Measurements from ENCODE around the gene PCBP3. TPM values are rescaled to one million over a fixed set of nuclear protein-coding genes. Genes with fewer than 3 reads are reported as not detected.

Gene PCBP3
- total and polyA plus RNA-seq, 4 donors = 0.36 to 1.6 (median 0.42) TPM

DNA sequence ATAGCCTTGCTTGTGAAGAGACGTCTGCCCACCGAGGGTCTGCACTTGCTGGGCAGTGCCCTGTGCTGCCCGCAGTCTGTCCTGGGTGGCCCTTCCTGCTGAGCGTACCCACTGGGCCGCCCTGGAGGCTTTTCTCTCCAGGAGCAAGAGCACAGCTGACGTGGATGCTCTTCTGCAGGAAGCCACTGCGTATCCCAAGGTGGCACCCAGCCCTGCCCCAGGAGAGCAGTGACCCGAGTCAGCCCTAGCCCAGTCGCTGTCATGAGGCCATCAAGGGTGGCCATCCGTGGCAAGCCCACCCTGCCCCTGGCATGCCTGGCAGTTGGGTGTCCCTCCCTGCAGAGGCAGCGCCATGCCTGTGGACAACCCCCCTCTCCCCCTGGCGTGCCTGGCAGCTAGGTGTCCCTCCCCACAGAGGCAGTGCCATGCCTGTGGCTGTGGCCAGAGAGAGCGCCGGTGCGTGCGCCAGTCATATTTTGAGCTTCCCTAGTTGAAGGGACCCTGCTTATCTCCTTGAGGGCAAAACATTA, 286.8 kb downstream of the PCBP3 start:
- TF ChIP-seq GABPA (IDR thresholded peaks at IDR 0.05 in 1 of 2, conservative IDR thresholded peaks at IDR 0.05 in 1 of 2) (no peak), JUND (IDR thresholded peaks at IDR 0.05) (no peak), EGR1 (IDR thresholded peaks at IDR 0.05; ENCODE audit: low read depth in 2 of 2) (no peak), FOXA1 (IDR thresholded peaks at IDR 0.05) (no peak), TAF1 (conservative IDR thresholded peaks at IDR 0.05) (no peak), HNF4G (IDR thresholded peaks at IDR 0.05) (no peak), RAD21 (IDR thresholded peaks at IDR 0.05) (no peak), NR2F2 (IDR thresholded peaks at IDR 0.05) (no peak), YY1 (IDR thresholded peaks at IDR 0.05) (no peak), FOXA2 (IDR thresholded peaks at IDR 0.05) (no peak), SP1 (IDR thresholded peaks at IDR 0.05) (no peak), HNF4A (conservative IDR thresholded peaks at IDR 0.05) (no peak), RXRA (IDR thresholded peaks at IDR 0.05) (no peak)
- TF ChIP-seq, protein P1, sequence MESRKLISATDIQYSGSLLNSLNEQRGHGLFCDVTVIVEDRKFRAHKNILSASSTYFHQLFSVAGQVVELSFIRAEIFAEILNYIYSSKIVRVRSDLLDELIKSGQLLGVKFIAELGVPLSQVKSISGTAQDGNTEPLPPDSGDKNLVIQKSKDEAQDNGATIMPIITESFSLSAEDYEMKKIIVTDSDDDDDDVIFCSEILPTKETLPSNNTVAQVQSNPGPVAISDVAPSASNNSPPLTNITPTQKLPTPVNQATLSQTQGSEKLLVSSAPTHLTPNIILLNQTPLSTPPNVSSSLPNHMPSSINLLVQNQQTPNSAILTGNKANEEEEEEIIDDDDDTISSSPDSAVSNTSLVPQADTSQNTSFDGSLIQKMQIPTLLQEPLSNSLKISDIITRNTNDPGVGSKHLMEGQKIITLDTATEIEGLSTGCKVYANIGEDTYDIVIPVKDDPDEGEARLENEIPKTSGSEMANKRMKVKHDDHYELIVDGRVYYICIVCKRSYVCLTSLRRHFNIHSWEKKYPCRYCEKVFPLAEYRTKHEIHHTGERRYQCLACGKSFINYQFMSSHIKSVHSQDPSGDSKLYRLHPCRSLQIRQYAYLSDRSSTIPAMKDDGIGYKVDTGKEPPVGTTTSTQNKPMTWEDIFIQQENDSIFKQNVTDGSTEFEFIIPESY (IDR thresholded peaks at IDR 0.05) = no peak
- TF ChIP-seq, protein P2, sequence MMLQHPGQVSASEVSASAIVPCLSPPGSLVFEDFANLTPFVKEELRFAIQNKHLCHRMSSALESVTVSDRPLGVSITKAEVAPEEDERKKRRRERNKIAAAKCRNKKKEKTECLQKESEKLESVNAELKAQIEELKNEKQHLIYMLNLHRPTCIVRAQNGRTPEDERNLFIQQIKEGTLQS (IDR thresholded peaks at IDR 0.05) = no peak
- TF ChIP-seq, protein P3, sequence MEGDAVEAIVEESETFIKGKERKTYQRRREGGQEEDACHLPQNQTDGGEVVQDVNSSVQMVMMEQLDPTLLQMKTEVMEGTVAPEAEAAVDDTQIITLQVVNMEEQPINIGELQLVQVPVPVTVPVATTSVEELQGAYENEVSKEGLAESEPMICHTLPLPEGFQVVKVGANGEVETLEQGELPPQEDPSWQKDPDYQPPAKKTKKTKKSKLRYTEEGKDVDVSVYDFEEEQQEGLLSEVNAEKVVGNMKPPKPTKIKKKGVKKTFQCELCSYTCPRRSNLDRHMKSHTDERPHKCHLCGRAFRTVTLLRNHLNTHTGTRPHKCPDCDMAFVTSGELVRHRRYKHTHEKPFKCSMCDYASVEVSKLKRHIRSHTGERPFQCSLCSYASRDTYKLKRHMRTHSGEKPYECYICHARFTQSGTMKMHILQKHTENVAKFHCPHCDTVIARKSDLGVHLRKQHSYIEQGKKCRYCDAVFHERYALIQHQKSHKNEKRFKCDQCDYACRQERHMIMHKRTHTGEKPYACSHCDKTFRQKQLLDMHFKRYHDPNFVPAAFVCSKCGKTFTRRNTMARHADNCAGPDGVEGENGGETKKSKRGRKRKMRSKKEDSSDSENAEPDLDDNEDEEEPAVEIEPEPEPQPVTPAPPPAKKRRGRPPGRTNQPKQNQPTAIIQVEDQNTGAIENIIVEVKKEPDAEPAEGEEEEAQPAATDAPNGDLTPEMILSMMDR (IDR thresholded peaks at IDR 0.05; ENCODE audit: low read depth, low read length, missing input control) = no peak
- TF ChIP-seq, protein P4, sequence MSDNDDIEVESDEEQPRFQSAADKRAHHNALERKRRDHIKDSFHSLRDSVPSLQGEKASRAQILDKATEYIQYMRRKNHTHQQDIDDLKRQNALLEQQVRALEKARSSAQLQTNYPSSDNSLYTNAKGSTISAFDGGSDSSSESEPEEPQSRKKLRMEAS (IDR thresholded peaks at IDR 0.05) = no peak
- TF ChIP-seq, protein P5, sequence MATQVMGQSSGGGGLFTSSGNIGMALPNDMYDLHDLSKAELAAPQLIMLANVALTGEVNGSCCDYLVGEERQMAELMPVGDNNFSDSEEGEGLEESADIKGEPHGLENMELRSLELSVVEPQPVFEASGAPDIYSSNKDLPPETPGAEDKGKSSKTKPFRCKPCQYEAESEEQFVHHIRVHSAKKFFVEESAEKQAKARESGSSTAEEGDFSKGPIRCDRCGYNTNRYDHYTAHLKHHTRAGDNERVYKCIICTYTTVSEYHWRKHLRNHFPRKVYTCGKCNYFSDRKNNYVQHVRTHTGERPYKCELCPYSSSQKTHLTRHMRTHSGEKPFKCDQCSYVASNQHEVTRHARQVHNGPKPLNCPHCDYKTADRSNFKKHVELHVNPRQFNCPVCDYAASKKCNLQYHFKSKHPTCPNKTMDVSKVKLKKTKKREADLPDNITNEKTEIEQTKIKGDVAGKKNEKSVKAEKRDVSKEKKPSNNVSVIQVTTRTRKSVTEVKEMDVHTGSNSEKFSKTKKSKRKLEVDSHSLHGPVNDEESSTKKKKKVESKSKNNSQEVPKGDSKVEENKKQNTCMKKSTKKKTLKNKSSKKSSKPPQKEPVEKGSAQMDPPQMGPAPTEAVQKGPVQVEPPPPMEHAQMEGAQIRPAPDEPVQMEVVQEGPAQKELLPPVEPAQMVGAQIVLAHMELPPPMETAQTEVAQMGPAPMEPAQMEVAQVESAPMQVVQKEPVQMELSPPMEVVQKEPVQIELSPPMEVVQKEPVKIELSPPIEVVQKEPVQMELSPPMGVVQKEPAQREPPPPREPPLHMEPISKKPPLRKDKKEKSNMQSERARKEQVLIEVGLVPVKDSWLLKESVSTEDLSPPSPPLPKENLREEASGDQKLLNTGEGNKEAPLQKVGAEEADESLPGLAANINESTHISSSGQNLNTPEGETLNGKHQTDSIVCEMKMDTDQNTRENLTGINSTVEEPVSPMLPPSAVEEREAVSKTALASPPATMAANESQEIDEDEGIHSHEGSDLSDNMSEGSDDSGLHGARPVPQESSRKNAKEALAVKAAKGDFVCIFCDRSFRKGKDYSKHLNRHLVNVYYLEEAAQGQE (IDR thresholded peaks at IDR 0.05) = no peak
- Histone ChIP-seq H3K4me3 (ENCODE audit: low read depth in 1 of 3, low read length in 3 of 3) (no peak overlapping the region), H3K9ac (ENCODE audit: low read depth in 1 of 2, low read length in 2 of 2) (no peak overlapping the region), H3K9me3 (ENCODE audit: control insufficient read depth in 4 of 4, low read length in 3 of 4) (peaks cover 0 to 2% (median 0%) of the 10 kb centered on the region in 4 donors), H3K4me1 (ENCODE audit: control insufficient read depth in 4 of 4, insufficient read depth in 4 of 4, low read length in 3 of 4) (no peaks in the 10 kb centered on the region), H3K27ac (ENCODE audit: low read depth in 1 of 2, low read length in 2 of 2) (no peak overlapping the region), H3K27me3 (ENCODE audit: control insufficient read depth in 4 of 4, insufficient read depth in 4 of 4, low read length in 3 of 4) (no peaks in the 10 kb centered on the region), H3K36me3 (ENCODE audit: control insufficient read depth in 4 of 4, insufficient read depth in 3 of 4, low read depth in 1 of 4, low read length in 3 of 4) (no peaks in the 10 kb centered on the region)
- DNase-seq (ENCODE audit: low spot score) = no peak
- 92% methylated on average over 16 of the region's 16 CpGs for WGBS
